NCI-H1436 (cell line): ENCODE results near the gene CFLAR.
"Not testable (repeated sequence)": the region's sequence is repeated elsewhere in the genome, so short reads cannot be mapped to it uniquely, and the experiment has no call there.

Experiments used
- DNase-seq: peaks from one replicate; lab custom pipeline; 2025; lab: John Stamatoyannopoulos, UW

The CFLAR gene

DNA sequence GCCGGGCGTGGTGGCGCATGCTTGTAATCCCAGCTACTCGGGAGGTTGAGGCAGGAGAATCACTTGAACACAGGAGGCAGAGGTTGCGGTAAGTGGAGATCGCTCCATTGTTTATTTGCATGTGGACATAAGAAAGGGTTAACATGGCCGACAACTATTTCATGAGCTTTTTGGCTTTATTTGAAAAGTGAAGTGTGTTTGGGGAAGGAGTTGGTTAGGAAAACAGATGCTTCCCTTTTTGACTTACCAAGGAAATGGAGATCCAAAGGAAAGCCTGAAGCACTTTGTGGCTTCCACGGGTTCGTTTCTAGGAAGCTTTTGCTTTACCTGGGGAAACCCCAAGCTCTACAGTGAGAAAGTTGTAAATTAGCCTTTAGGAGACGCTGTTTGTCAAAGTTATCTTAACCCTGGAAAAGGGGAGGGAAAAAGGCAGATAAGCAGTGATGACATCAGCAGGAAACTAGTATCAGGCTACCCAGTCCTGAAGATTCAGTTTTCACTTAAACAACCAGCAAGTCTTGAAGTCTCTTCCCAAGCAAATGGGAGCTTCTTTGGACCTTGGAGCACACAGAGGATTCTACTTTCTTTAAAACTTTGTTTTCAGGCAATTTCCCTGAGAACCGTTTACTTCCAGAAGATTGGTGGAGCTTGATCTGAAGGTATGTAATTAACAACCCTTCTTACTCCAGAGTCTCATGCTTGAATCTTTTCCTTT is 66.8 kb downstream of the CFLAR start, which contains the start of gene CASP10:
Gene CASP10, plus strand, starts transcription at position 492 of the 715 bp plus-strand sequence. CDS start 2,637 bp downstream, outside the sequence.
- DNase-seq, result no peak

DNA sequence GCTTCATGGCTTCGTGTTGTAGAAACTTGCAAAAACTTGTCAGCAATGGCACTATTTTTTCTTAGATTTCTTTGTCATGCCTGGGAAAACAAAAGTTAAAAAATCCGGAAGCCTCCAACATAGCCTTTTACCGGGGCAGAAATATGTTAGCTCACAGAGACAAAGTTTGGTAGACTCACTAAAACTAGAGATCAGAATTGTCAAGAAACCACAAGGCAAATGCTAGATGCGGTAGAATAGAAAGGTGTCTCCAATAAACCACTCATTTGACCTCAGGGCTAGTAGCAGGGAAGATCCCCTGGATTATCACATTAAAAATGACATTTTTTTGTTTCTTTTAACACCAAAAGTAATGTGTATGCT is 67.4 kb downstream of the CFLAR start:
- DNase-seq, result no peak

GRCh38 chr2:201183835-201184234 is 67.9 kb downstream of the CFLAR start:
- not testable (repeated sequence) for DNase-seq

GRCh38 chr2:201184248-201184647 is 68.3 kb downstream of the CFLAR start:
- DNase-seq, result not testable (repeated sequence)

- no peak for DNase-seq
Observed at GRCh38 chr2:201185863-201186262, 69.9 kb downstream of the CFLAR start.

DNA sequence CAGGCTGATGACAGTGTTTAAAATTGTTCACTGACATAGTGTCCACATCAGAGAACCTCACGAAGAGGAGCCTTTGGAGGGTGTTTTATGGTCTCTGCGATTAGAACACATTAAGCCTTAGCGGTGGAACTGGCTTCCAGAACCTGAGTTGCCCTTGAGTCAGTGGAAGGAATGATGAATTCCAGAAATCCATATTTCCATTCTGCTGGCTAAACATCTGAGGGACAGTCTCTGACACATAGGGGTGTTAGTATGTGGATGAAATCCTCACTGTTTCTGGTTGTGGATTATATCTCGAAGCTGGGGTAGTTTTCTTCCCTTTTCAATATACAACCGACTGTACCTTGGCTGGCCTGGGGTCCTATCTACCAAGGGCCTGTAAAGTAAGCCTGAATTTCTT is 71.0 kb downstream of the CFLAR start:
- DNase-seq, result no peak

DNA sequence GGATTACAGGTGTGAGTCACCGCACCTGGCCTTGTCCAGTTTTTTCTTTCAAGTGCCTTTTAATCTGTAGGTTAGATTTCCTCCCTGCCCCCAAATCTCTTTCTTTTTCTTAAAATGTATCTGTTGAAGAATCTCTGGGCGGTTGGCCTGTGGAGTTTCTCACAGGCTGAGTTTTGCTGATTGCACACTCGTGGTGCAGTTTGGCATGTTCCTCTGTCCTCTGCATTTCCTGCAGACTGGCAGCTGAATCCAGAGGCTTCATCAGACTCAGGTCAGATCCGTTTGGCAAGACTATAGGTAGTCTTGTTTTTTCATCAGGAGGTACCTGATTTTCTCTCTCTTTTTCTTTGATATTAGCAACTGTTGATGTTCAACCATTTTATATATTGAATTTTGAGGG is 72.5 kb downstream of the CFLAR start:
- DNase-seq, result no peak

GRCh38 chr2:201191132-201191875 is 75.3 kb downstream of the CFLAR start:
- no peak for DNase-seq

- DNase-seq, result no peak
Observed at GRCh38 chr2:201194097-201194496, 78.1 kb downstream of the CFLAR start.

GRCh38 chr2:201195331-201195730 is 79.4 kb downstream of the CFLAR start:
- DNase-seq, result no peak

DNA sequence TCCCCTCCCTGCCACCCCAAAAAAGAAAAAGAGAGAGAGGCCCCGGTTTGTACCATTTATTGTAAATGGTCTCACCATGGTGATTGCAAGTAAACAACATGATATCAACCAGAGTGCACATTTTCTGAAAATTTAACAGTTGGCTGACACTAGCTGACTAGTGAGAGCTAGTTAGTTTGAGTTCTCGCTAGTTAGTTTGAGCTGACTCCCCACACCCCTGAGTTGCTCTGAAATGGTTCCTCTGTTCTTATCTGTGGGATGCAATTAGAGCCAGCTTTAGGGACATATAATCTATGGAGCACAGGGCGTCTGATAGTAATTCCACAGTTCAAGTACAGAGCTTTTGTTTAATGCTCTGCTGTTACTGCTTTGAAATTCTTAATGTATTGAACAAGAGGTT is 80.0 kb downstream of the CFLAR start:
- DNase-seq, result no peak

GRCh38 chr2:201196803-201197202 is 80.8 kb downstream of the CFLAR start:
- no peak for DNase-seq

DNA sequence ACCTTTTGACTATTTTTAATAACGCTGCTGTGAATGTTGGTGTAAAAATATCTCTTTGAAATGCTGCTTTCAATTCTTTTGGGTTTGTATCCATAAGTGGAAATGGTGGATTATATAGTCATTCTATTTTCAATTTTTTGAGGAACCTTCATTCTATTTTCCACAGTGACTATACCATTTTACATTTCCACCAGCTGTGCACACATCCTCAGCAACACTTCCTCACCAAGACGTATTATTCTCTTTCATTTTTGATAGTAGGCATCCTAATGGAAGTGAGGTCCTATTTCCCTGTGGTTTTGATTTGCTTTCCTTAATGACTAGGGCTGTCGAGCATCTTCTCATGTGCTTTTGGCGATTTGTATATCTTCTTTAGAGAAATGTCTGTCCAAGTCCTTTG is 81.8 kb downstream of the CFLAR start:
- no peak for DNase-seq

- DNase-seq, result no peak
Observed at GRCh38 chr2:201199847-201200246, 83.9 kb downstream of the CFLAR start.

DNA sequence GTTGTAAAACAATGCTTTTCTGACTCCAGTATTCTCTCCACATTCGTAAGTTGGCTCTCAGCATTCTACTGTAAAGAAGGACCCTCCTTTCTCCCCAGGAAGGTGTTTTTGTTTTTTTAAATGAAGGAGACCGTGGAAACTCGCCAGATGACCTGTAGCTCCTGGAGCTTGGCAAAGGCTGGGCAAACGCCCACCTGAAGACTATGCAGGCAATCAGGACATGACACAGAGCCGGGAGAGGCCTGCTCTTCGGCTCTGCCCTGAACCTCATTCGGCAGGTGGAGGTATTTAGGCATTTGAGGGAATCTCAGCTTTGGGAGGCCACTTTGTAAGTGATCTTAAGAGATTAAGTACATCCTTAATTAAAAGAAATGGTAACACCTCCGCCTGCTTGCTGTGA is 84.4 kb downstream of the CFLAR start:
- no peak for DNase-seq

- no peak for DNase-seq
Observed at GRCh38 chr2:201201371-201201770, 85.4 kb downstream of the CFLAR start.

DNA sequence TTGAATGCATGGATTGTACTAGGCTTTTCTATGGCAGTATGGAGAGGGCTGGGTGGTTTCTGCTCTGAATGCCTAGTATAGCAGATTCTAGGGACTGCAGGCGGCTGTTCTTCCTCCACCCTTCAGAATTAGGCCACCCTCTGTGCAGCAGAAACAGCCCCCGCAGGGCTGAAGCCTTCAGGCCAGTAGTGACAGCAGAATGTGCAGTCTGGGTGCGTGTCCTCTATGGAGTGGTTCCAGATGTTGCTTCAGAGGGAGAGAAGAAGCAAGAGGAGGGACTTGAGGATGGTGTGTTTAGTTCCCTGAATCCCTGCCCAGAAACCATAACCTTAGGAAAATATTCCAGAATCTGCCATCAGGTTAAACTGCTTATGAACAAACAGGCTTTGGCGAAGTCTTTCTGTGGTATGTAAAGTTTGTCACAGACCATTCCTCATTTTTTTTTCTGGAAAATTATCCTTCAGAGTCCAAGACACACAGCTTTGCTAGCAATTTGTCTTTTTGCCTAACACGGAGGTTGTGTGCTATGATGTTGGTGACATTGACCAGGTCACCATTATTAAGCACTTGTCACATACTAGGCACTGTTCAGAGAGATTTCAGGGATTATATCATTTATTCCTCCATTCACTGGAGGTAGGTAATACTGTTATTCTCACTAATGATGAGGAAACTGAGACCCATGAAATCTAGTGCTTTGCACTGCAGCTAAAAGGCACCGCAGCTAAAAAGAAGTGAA is 88.1 kb downstream of the CFLAR start:
- DNase-seq, result no peak

DNA sequence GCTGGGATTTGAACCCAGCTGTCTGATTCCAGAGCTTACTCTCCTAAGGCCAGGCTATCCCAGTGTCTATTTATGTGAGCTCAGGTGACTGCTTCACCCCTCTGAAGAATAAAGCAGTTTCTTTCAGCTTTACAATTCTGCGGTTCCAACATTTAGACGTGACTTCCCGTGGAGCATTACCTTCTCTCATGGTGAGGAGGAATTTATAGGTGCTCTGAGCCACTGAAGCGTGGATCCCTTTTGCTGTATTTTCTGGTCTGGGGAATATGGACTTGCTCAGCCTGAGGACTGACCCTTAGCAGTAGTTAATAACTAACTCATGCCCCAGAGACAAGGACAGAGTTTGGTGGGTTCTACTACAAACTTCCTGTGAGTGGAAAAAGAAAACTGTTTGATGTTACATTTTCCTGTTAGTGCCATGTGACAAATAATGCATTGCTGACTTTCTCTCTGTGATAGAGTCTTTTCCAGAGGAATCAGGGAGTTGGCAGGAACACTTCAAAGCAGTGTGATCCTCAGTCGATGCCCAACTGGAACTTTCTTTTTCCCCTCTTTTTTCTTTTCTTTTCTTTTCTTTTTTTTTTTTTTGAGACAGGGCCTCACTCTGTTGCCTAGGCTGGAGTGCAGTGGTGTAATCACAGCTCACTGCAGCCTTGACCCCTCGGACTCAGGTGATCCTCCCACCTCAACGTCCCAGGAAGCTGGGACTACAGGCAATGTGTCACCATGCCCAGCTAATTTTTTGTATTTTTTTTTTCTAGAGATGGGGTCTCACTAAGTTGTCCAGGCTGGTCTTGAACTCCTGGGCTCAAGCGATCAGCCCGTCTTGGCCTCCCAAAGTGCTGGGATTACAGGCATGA is 88.9 kb downstream of the CFLAR start:
- DNase-seq, result no peak

DNA sequence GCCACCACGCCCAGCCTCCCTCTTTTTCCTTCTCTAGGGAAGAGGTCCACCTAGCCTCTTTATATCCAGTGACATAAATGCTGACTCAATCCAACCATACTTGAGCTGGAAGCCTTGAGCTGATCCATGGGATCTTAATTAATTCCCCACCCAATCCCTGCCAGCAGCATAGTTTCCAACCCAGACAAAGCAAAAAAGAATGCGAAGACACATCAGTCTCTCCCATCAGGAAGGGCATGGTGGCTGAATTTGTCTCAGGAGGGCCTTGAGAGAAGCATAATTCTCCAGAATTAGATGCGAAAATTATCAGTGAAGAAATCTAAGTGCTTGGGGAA is 89.5 kb downstream of the CFLAR start:
- DNase-seq, result no peak

DNA sequence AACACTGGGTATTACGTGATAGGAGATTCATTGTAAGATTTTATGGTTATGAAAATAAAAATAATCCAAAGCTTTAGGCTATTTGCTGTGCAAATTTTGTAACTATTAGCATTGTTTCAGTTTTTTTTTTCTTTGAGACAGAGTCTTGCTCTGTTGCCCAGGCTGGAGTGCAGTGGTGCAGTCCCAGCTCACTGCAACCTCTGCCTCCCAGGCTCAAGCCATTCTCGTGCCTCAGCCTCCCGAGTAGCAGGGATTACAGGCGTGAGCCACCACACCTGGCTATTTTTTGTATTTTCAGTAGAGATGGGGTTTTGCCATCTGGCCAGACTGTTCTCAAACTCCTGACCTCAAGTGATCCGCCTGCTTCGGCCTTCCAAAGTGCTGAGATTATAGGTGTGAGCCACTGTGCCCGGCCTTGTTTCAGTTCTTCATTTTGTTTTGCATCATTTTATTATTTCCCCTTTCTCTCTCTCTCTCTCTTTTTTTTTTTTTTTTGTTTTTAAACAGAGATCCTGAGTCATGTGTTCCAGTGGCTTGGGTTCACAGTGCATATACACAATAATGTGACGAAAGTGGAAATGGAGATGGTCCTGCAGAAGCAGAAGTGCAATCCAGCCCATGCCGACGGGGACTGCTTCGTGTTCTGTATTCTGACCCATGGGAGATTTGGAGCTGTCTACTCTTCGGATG is 92.7 kb downstream of the CFLAR start:
- no peak for DNase-seq

GRCh38 chr2:201215963-201216362 is 100.0 kb downstream of the CFLAR start:
- DNase-seq, result no peak
